Sigmoid colon (tissue), 7 donors: ENCODE results near the gene EXO5. TPM values are rescaled to one million over a fixed set of nuclear protein-coding genes. Genes with fewer than 3 reads are reported as not detected.

Experiments
- DNase-seq: peaks from one replicate; pipeline ENCODE4 v3.0.0-alpha.2; 2019
- H3K27ac ChIP-seq, 4 donors: fragments of 200-600 bp; sonication (generic); one replicate each; pipeline ENCODE4 v1.5.1; 2016 to 2019; ENCODE audit warnings: mild to moderate bottlenecking in 1 of 4
- H3K27me3 ChIP-seq, 3 donors: fragments of 200-600 bp; sonication (generic); one replicate each; pipeline ENCODE4 v1.5.1; 2019; ENCODE audit warnings: mild to moderate bottlenecking in 1 of 3
- H3K36me3 ChIP-seq, 4 donors: fragments of 200-600 bp; sonication (generic); one replicate each; pipeline ENCODE4 v1.5.1; 2016 to 2019
- H3K4me1 ChIP-seq, 4 donors: fragments of 200-600 bp; sonication (generic); one replicate each; pipeline ENCODE4 v1.5.1; 2017 to 2019
- H3K4me3 ChIP-seq, 4 donors: fragments of 200-600 bp; sonication (generic); one replicate each; pipeline ENCODE4 v1.5.1; 2017 to 2019; ENCODE audit warnings: mild to moderate bottlenecking in 2 of 4, moderate library complexity in 1 of 4
- H3K9me3 ChIP-seq, 4 donors: fragments of 200-600 bp in 3 of 4; sonication (generic) in 3 of 4; one replicate each; pipeline versions ENCODE4 v1.5.1 to v1.6.1; 2013 to 2019
- EP300 ChIP-seq, 4 donors: sonication (generic); formaldehyde crosslinking; IDR thresholded peaks; one replicate each; pipeline ENCODE4 v1.6.1; 2017; ENCODE audit warnings: antibody characterized with exemption in 4 of 4
- POLR2A ChIP-seq, 2 donors: fragments of 450-650 bp; IDR thresholded peaks; one replicate each; pipeline ENCODE4 v1.6.1; 2016; ENCODE audit warnings: antibody characterized with exemption in 2 of 2, mild to moderate bottlenecking in 2 of 2, moderate library complexity in 2 of 2
- POLR2AphosphoS5 ChIP-seq, 4 donors: sonication (generic); formaldehyde crosslinking; IDR thresholded peaks; one replicate each; pipeline ENCODE4 v1.6.1; 2017; ENCODE audit warnings: antibody characterized with exemption in 4 of 4
- WGBS, 2 donors: extraction: QIAGEN DNeasy Blood & Tissue Kit; methylation state at CpG; one replicate each; pipeline ENCODE4 v1.1.7; 2013; 5-methylcytosine and 5-hydroxymethylcytosine counted together
- intact Hi-C: fragments of 100-400 bp; cut with DNase I; formaldehyde crosslinking; loops from one replicate; pipeline ENCODE4 v1.15.1; 2023
- polyA plus RNA-seq, 3 donors: library from polyadenylated mRNA; stranded (reverse); fragments of 200-250 nt; gene quantifications; one replicate each; pipeline ENCODE4 v1.2.3, GENCODE V29; 2013
- total RNA-seq, 4 donors: library from RNA; depleted of rRNA; stranded (reverse); fragments of >200 nt; gene quantifications; one replicate each; pipeline ENCODE4 v1.1.0, GENCODE V29; 2016
- TF ChIP-seq, protein P1 (sequence below), 4 experiments: fragments of 450-650 bp in 3 of 4; fragments of 200-600 bp in 1 of 4; IDR thresholded peaks; one replicate each; pipeline ENCODE4 v1.5.1; 2016 to 2019; ENCODE audit warnings: antibody characterized with exemption in 4 of 4, mild to moderate bottlenecking in 3 of 4, moderate library complexity in 2 of 4
- donor health status: healthy with polysubstance abuse.
- donor health status: Bipolar disorder and iron deficiency.
- donor health status: healthy.

EXO5 gene
- total and polyA plus RNA-seq, 7 donors = 1.2 to 8.6 (median 6.8) TPM

DNA sequence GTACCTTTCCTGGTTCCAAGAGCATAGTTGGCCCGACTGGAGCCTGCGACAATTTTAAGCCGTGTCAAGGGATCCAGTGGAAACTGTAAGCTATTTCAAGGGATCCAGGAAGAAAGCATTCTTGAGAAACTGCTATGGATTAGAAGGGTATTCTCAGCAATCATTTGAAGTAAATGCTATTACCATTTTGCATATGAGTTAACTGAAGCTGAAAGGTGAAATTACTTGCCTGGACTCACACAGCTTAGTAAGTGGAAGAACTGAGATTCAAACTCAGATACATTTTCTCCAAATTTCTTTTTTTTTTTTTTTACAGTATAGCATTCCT lies 23.5 kb downstream of the EXO5 start:
- no peaks in the 10 kb centered on the region for H3K27me3 ChIP-seq
- intact Hi-C loops = loop anchor here (10.0 kb wide), 1 partner anchor 313 kb away; no protein-coding TSS in a partner anchor
- H3K36me3 ChIP-seq = no peaks in the 10 kb centered on the region
- peak overlapping the region; percentile 63 to 82 (median 72) for H3K4me3 ChIP-seq
- TF ChIP-seq POLR2AphosphoS5 (IDR thresholded peaks at IDR 0.05) = no peak
- TF ChIP-seq EP300 (IDR thresholded peaks at IDR 0.05) = no peak
- no peaks in the 10 kb centered on the region for H3K9me3 ChIP-seq
- H3K27ac ChIP-seq = peak overlapping the region; percentile 77 to 89 (median 84)
- WGBS, 2 donors = 2 to 6% methylated on average over 3 of the region's 3 CpGs
- no peak for DNase-seq
- H3K4me1 ChIP-seq = peaks cover 0 to 18% (median 13%) of the 10 kb centered on the region in 4 donors

DNA sequence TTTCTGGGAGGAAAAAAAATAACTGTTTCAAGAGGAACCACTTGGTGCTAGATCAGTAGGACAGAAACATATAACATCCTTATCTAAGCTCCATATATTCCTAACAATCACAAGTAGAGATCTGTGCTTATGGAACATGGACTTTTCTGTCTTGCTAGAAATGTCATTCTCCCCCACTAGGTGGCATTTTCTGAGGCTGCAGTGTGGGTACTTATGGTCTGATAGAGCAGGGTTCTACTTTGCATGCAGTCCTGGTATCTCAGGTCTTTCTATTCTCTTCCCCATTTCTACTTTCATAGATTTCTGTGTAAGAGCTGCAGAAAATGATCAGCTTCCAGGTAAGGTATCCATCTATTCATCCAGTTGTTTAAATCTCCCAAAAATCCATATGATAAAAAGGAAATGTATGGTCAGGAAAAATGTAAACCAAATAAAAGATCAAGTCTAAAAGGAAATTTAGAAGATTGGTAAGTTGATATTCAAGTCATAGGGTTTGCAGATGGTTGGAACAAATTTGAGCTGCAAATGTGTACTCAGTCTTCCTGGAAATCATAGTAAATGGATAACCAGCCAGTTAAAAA lies 24.4 kb downstream of the EXO5 start:
- peaks cover 0 to 18% (median 13%) of the 10 kb centered on the region in 4 donors for H3K4me1 ChIP-seq
- no peaks in the 10 kb centered on the region for H3K27me3 ChIP-seq
- H3K4me3 ChIP-seq = no peak overlapping the region
- H3K36me3 ChIP-seq = no peaks in the 10 kb centered on the region
- no peak for DNase-seq
- TF ChIP-seq EP300 (IDR thresholded peaks at IDR 0.05) = no peak
- no peak for TF ChIP-seq POLR2A (IDR thresholded peaks at IDR 0.05)
- TF ChIP-seq, protein P1, sequence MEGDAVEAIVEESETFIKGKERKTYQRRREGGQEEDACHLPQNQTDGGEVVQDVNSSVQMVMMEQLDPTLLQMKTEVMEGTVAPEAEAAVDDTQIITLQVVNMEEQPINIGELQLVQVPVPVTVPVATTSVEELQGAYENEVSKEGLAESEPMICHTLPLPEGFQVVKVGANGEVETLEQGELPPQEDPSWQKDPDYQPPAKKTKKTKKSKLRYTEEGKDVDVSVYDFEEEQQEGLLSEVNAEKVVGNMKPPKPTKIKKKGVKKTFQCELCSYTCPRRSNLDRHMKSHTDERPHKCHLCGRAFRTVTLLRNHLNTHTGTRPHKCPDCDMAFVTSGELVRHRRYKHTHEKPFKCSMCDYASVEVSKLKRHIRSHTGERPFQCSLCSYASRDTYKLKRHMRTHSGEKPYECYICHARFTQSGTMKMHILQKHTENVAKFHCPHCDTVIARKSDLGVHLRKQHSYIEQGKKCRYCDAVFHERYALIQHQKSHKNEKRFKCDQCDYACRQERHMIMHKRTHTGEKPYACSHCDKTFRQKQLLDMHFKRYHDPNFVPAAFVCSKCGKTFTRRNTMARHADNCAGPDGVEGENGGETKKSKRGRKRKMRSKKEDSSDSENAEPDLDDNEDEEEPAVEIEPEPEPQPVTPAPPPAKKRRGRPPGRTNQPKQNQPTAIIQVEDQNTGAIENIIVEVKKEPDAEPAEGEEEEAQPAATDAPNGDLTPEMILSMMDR (IDR thresholded peaks at IDR 0.05) = peak in 3 of 4 experiments; percentile 12 to 45 (median 36)
- H3K9me3 ChIP-seq = no peaks in the 10 kb centered on the region
- no peak overlapping the region for H3K27ac ChIP-seq
- intact Hi-C loops = loop anchor here (10.0 kb wide), 1 partner anchor 312 kb away; no protein-coding TSS in a partner anchor

DNA sequence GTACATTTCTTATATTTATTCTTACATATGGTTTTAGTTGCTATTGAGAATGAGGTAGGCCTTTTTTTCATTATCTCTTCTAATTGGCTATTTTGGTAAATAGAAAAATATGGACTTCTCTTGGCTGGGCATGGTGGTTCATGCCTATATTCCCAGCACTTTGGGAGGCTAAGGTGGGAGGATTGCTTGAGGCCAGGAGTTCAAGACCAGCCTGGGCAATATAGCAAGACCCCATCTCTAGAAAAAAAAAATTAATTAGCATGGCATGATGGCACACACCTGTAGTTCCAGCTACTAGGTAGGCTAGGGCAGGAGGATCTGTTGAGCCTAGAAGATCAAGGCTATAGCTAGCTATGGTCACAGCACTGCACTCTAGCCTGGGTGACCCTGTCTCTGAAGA lies 26.0 kb downstream of the EXO5 start:
- no peaks in the 10 kb centered on the region for H3K9me3 ChIP-seq
- intact Hi-C loops = loop anchor here (10.0 kb wide), 1 partner anchor 310 kb away; no protein-coding TSS in a partner anchor
- H3K27me3 ChIP-seq = no peaks in the 10 kb centered on the region
- H3K4me3 ChIP-seq = no peak overlapping the region
- TF ChIP-seq, protein P1 (IDR thresholded peaks at IDR 0.05) = no peak
- TF ChIP-seq POLR2AphosphoS5 (IDR thresholded peaks at IDR 0.05) (no peak), POLR2A (IDR thresholded peaks at IDR 0.05) (no peak), EP300 (IDR thresholded peaks at IDR 0.05) (no peak)
- no peaks in the 10 kb centered on the region for H3K36me3 ChIP-seq
- peaks cover 0 to 18% (median 13%) of the 10 kb centered on the region in 4 donors for H3K4me1 ChIP-seq
- no peak for DNase-seq
- no peak overlapping the region for H3K27ac ChIP-seq

DNA sequence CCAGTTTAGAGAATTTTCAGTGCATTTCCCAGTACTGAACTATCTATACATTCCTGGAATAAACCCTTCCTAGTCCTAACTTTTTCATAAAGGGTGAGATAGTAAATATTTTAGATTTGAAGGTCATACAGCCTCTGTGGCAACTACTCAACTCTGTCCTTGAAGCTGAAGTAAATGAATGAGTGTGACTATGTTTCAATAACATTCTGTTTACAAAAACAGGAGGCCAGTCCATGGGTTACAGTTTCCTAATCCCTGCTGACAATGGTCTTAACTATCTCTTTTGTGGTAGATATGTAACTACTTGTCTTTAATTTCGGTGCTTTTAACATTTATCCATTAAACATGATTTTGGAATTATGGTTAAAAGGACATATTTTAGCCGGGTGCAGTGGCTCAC lies 27.2 kb downstream of the EXO5 start:
- H3K9me3 ChIP-seq = no peaks in the 10 kb centered on the region
- DNase-seq = no peak
- H3K4me1 ChIP-seq = peaks cover 0 to 16% (median 11%) of the 10 kb centered on the region in 4 donors
- TF ChIP-seq EP300 (IDR thresholded peaks at IDR 0.05) (no peak), POLR2A (IDR thresholded peaks at IDR 0.05) (no peak), POLR2AphosphoS5 (IDR thresholded peaks at IDR 0.05) (no peak)
- TF ChIP-seq, protein P1 (IDR thresholded peaks at IDR 0.05) = no peak
- no peak overlapping the region for H3K27ac ChIP-seq
- no peak overlapping the region for H3K4me3 ChIP-seq
- 96 to 97% methylated on average over 2 of the region's 2 CpGs for WGBS, 2 donors
- H3K27me3 ChIP-seq = no peaks in the 10 kb centered on the region
- intact Hi-C loops = loop anchor here (10.0 kb wide), 1 partner anchor 309 kb away; no protein-coding TSS in a partner anchor
- peaks cover 0 to 3% (median 0%) of the 10 kb centered on the region in 4 donors for H3K36me3 ChIP-seq

DNA sequence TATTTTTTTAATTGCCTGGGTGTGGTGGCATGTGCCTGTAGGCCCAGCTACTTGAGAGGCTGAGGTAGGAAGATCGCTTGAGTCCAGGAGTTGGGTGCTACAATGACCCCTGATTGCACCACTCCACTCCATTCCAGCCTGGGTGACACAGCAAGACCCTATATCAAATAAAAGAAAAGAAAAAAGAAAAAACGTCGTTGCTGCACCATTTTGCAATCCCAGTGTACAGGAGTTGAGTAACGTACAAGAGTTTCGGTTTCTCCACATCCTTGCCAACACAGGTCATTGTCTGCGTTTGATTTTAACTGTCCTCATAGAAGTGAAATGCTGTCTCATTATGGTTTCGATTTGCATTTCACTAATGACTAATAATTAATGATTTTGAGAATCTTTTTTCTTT lies 30.8 kb downstream of the EXO5 start:
- DNase-seq = no peak
- Histone ChIP-seq H3K4me3 (no peak overlapping the region), H3K36me3 (peaks cover 0 to 38% (median 9%) of the 10 kb centered on the region in 4 donors), H3K9me3 (no peaks in the 10 kb centered on the region), H3K27ac (no peak overlapping the region), H3K27me3 (no peaks in the 10 kb centered on the region), H3K4me1 (no peaks in the 10 kb centered on the region)
- intact Hi-C loops = loop anchor here (10.0 kb wide), 1 partner anchor 305 kb away; no protein-coding TSS in a partner anchor
- WGBS, 2 donors = 90 to 91% methylated on average over 7 of the region's 7 CpGs
- TF ChIP-seq EP300 (IDR thresholded peaks at IDR 0.05) (no peak), POLR2AphosphoS5 (IDR thresholded peaks at IDR 0.05) (no peak), POLR2A (IDR thresholded peaks at IDR 0.05) (no peak)
- TF ChIP-seq, protein P1 (IDR thresholded peaks at IDR 0.05) = no peak
